CD4-positive, alpha-beta T cell (primary cell): ENCODE measurements around the gene ELF2. TPM values are rescaled to one million over a fixed set of nuclear protein-coding genes. Genes with fewer than 3 reads are reported as not detected.

ENCODE experiments used
- ATAC-seq: fragments of 200-7000 bp; cut with Tn5 transposase; one replicate; pipeline ENCODE4 v1.10.0; 2022; ENCODE audit warnings: mild to moderate bottlenecking; ENCODE audit not compliant: poor library complexity
- CTCF ChIA-PET: fragments of 350-600 bp; sonication (Branson Sonifier 250); formaldehyde crosslinking; loops from one replicate; lab custom pipeline; 2021; ENCODE audit warnings: antibody characterized with exemption, inconsistent platforms; lab: Charles Lee
- POLR2A ChIA-PET: fragments of 350-600 bp; sonication (Branson Sonifier 250); formaldehyde crosslinking; loops from one replicate; lab custom pipeline; 2021; ENCODE audit warnings: antibody characterized with exemption, inconsistent platforms; lab: Charles Lee
- DNase-seq, 14 experiments: peaks; one replicate each; pipeline ENCODE4 v3.0.0-alpha.2; 2013 to 2020; ENCODE audit warnings: mixed read lengths in 2 of 14
- H3K27ac ChIP-seq, 2 donors: one replicate each; pipeline versions ENCODE4 v1.5.1 to v1.7.0; 2013; ENCODE audit warnings: low read length in 2 of 2, low read depth in 1 of 2, mild to moderate bottlenecking in 1 of 2
- H3K27me3 ChIP-seq, 2 experiments: 1 replicate in 1 of 2; 2 replicates in 1 of 2; pipeline versions ENCODE4 v1.6.1 to v1.7.0; 2013; ENCODE audit warnings: low read length in 2 of 2, control low read depth in 1 of 2, mild to moderate bottlenecking in 1 of 2, moderate library complexity in 1 of 2; ENCODE audit not compliant: insufficient read depth in 2 of 2, control insufficient read depth in 1 of 2
- H3K36me3 ChIP-seq: one replicate; pipeline ENCODE4 v1.6.1; 2013; ENCODE audit warnings: low read length, control low read depth; ENCODE audit not compliant: insufficient read depth
- H3K4me1 ChIP-seq: one replicate; pipeline ENCODE4 v1.6.1; 2013; ENCODE audit warnings: low read length, control low read depth; ENCODE audit not compliant: insufficient read depth
- H3K4me3 ChIP-seq: one replicate; pipeline ENCODE4 v1.5.1; 2013; ENCODE audit warnings: mild to moderate bottlenecking, low read length, moderate library complexity
- H3K9me3 ChIP-seq, 2 experiments: 1 replicate in 1 of 2; 2 replicates in 1 of 2; pipeline versions ENCODE4 v1.6.1 to v1.7.0; 2013; ENCODE audit warnings: low read length in 2 of 2, mild to moderate bottlenecking in 2 of 2, control low read depth in 1 of 2, moderate library complexity in 1 of 2; ENCODE audit not compliant: control insufficient read depth in 1 of 2, insufficient read depth in 1 of 2
- H3K27ac Mint-ChIP-seq: one replicate; pipeline ENCODE4 v1.8.0; 2020; ENCODE audit warnings: mixed read lengths
- H3K27me3 Mint-ChIP-seq: one replicate; pipeline ENCODE4 v1.8.0; 2021; ENCODE audit warnings: mixed read lengths
- H3K36me3 Mint-ChIP-seq: one replicate; pipeline ENCODE4 v1.8.0; 2021; ENCODE audit warnings: low read depth, mixed read lengths
- H3K4me1 Mint-ChIP-seq: one replicate; pipeline ENCODE4 v1.8.0; 2021; ENCODE audit warnings: low read depth, mixed read lengths
- H3K4me3 Mint-ChIP-seq: one replicate; pipeline ENCODE4 v1.8.0; 2020; ENCODE audit warnings: mild to moderate bottlenecking, mixed read lengths
- H3K9me3 Mint-ChIP-seq: one replicate; pipeline ENCODE4 v1.8.0; 2020; ENCODE audit warnings: mixed read lengths
- intact Hi-C, 2 experiments: fragments of 100-400 bp; cut with DNase I in 1 of 2; cut with micrococcal nuclease in 1 of 2; formaldehyde crosslinking; loops; one replicate each; pipeline versions ENCODE4 v1.15.1 to v1.9.0; 2023 to 2025; cut with DNase I, micrococcal nuclease
- total RNA-seq, 174 experiments: library from RNA in 2 of 174; stranded (reverse) in 2 of 174; gene quantifications; one replicate each; pipeline ENCODE4 v1.2.3 and lab custom pipeline; 2021 to 2026
- TF ChIP-seq, protein P1 (sequence below): fragments of 200-600 bp; IDR thresholded peaks from one replicate; pipeline ENCODE4 v1.8.0; 2022; ENCODE audit warnings: antibody characterized with exemption, mild to moderate bottlenecking

Gene ELF2
- total RNA-seq, 2 experiments from 2014 or later = 83.3 to 84.1 TPM

DNA sequence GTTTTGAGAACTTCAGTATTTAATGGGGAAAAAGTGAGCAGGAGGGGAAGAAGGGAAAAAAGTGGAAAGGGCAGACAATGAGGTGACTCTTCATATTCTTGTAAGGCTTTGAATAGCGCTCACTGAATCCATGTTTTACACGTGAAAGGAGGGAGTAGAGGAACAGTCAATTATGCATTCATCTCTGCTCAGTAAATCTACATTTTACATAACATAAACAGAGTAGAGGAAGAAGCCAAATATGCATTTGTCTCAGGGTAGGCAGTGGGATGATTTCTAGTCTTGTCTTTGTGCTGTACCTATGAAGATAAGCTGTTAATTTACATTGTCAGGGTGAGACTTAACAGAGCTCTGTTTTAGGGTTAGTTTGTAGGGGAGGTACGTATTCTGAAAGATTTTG lies 19.4 kb upstream of the ELF2 start:
- H3K27ac Mint-ChIP-seq = no peak overlapping the region
- TF ChIP-seq, protein P1, sequence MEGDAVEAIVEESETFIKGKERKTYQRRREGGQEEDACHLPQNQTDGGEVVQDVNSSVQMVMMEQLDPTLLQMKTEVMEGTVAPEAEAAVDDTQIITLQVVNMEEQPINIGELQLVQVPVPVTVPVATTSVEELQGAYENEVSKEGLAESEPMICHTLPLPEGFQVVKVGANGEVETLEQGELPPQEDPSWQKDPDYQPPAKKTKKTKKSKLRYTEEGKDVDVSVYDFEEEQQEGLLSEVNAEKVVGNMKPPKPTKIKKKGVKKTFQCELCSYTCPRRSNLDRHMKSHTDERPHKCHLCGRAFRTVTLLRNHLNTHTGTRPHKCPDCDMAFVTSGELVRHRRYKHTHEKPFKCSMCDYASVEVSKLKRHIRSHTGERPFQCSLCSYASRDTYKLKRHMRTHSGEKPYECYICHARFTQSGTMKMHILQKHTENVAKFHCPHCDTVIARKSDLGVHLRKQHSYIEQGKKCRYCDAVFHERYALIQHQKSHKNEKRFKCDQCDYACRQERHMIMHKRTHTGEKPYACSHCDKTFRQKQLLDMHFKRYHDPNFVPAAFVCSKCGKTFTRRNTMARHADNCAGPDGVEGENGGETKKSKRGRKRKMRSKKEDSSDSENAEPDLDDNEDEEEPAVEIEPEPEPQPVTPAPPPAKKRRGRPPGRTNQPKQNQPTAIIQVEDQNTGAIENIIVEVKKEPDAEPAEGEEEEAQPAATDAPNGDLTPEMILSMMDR = no peak
- CTCF ChIA-PET = no interaction called here

DNA sequence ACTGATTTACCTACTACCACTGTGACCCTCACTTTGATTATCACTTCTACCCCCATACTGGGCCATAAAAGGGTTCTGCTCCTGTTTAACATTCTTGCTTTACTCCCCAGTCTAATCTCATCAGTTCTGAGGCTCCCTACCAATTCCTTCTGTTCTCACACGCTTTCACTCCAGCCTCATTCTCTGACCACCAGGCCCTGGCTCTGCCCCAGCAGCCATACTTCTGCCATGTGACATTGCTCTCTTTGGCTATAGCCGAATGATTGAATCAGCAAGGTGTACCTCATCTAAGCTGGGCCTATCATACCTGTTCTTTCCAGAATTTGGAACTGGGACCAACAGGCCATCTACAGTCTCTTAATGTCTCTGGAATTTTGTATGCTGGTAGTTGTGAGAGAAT lies 14.4 kb upstream of the ELF2 start:
- ChIA-PET POLR2A (interaction anchor here (1.3 kb wide), 1 partner anchor 10 kb away, joined by 3 read pairs; no protein-coding TSS in a partner anchor), CTCF (interaction anchor here (0.6 to 1.2 kb wide), 2 partner anchors 33 to 104 kb away, joined by 3 read pairs; no protein-coding TSS in a partner anchor)
- H3K27me3 ChIP-seq = no peaks in the 10 kb centered on the region
- TF ChIP-seq, protein P1 = no peak
- H3K36me3 ChIP-seq = no peaks in the 10 kb centered on the region
- DNase-seq (no peak), ATAC-seq (no peak)
- H3K4me1 Mint-ChIP-seq = no peaks in the 10 kb centered on the region
- H3K36me3 Mint-ChIP-seq = no peaks in the 10 kb centered on the region
- no peak overlapping the region for H3K4me3 Mint-ChIP-seq
- H3K27ac ChIP-seq = no peak overlapping the region
- intact Hi-C loops = no loop called here
- H3K4me3 ChIP-seq = no peak overlapping the region
- no peaks in the 10 kb centered on the region for H3K9me3 Mint-ChIP-seq
- H3K4me1 ChIP-seq = no peaks in the 10 kb centered on the region
- H3K9me3 ChIP-seq = no peaks in the 10 kb centered on the region
- H3K27me3 Mint-ChIP-seq = no peaks in the 10 kb centered on the region
- no peak overlapping the region for H3K27ac Mint-ChIP-seq

More for the DNA sequence above, 19.4 kb upstream of the ELF2 start:
- Mint-ChIP-seq H3K36me3 (no peaks in the 10 kb centered on the region), H3K9me3 (no peaks in the 10 kb centered on the region), H3K4me3 (no peak overlapping the region), H3K27me3 (peaks cover 7% of the 10 kb centered on the region), H3K4me1 (no peaks in the 10 kb centered on the region)
- H3K4me1 ChIP-seq = no peaks in the 10 kb centered on the region
- no peaks in the 10 kb centered on the region for H3K36me3 ChIP-seq
- ATAC-seq (no peak), DNase-seq (no peak)
- H3K9me3 ChIP-seq = no peaks in the 10 kb centered on the region
- intact Hi-C loops = no loop called here
- POLR2A ChIA-PET = no interaction called here
- no peaks in the 10 kb centered on the region for H3K27me3 ChIP-seq
- no peak overlapping the region for H3K4me3 ChIP-seq
- no peak overlapping the region for H3K27ac ChIP-seq

DNA sequence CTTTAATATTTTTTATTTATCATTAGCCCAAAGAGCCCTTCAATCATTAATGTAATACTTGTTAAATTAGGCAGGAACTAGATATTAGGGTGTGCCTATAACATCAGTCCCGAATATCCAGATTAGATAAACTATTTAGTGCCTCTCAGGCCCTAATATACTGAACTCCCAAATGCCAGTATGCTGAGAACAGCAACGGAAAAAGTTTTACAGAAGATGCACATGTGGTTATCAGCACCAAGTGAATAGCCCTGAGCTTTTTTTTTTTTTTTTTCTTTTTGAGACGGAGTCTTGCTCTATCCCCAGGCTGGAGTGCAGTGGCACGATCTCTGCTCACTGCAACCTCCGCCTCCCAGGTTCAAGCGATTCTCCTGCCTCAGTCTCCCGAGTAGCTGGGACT lies 13.0 kb upstream of the ELF2 start:
- TF ChIP-seq, protein P1 = no peak
- no peak overlapping the region for H3K27ac Mint-ChIP-seq
- no peaks in the 10 kb centered on the region for H3K9me3 Mint-ChIP-seq
- H3K27ac ChIP-seq = no peak overlapping the region
- H3K4me1 ChIP-seq = no peaks in the 10 kb centered on the region
- DNase-seq (no peak), ATAC-seq (no peak)
- H3K36me3 ChIP-seq = no peaks in the 10 kb centered on the region
- no peaks in the 10 kb centered on the region for H3K36me3 Mint-ChIP-seq
- intact Hi-C loops = no loop called here
- ChIA-PET POLR2A (no interaction called here), CTCF (interaction anchor here (0.7 to 0.8 kb wide), 2 partner anchors 9 to 173 kb away, joined by 3 read pairs; no protein-coding TSS in a partner anchor)
- no peaks in the 10 kb centered on the region for H3K4me1 Mint-ChIP-seq
- no peak overlapping the region for H3K4me3 ChIP-seq
- H3K4me3 Mint-ChIP-seq = no peak overlapping the region
- no peaks in the 10 kb centered on the region for H3K9me3 ChIP-seq
- H3K27me3 Mint-ChIP-seq = no peaks in the 10 kb centered on the region
- peaks cover 0 to 3% of the 10 kb centered on the region in 2 experiments for H3K27me3 ChIP-seq
